Measurements from ENCODE around the gene AVPI1.
"Not testable (repeated sequence)": the region's sequence is repeated elsewhere in the genome, so short reads cannot be mapped to it uniquely, and the experiment has no call there.

AVPI1 gene

DNA sequence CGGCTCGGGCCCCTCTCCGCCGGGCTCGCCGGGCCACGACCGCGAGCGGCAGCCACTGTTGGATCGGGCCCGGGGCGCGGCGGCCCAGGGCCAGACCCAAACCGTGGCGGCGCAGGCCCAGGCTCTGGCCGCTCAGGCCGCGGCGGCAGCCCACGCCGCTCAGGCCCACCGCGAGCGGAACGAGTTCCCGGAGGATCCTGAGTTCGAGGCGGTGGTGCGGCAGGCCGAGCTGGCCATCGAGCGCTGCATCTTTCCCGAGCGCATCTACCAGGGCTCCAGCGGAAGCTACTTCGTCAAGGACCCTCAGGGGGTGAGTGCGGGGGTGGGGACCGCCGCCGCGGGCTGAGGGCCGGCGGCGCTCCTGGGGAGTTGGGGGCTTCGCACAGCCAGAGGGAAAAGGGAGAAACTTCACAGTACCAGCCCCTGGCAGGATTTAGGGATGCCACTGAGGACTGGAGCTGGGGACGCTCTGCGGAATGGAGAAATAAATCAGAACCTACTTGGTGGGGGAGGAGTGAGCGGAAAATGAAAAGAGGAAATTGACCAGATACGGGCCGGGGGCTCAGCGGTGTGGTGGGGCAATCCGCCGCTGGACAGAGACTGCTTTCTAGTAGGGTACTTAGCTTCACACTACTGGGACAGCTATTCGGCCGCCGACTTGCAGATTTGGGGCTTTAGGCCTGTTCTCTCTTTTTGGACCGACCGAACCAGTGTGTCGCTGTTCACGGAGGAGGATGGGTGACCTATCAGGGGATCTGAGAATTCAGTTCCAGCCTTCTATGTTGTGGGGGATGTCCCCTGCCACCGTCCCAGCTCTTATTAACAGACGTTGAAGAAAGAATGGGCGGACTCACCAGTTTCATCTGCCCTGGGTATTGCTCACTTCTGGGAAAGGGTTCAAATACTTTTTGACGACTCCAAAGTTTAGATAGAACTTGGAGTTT is 45.9 kb downstream of the AVPI1 start:
- FAIRE-seq (no peak), DNase-seq (ENCODE audit: low spot score) (peak; percentile 14)

- DNase-seq (ENCODE audit: low spot score) = peak; percentile 98
- FAIRE-seq = peak; percentile 92
Observed at GRCh38 chr10:97640174-97640867, 46.7 kb downstream of the AVPI1 start, which contains the start of gene PI4K2A. Gene PI4K2A, plus strand, starts transcription at chr10:97640671. Its CDS starts 72 bp downstream, at chr10:97640743.

DNA sequence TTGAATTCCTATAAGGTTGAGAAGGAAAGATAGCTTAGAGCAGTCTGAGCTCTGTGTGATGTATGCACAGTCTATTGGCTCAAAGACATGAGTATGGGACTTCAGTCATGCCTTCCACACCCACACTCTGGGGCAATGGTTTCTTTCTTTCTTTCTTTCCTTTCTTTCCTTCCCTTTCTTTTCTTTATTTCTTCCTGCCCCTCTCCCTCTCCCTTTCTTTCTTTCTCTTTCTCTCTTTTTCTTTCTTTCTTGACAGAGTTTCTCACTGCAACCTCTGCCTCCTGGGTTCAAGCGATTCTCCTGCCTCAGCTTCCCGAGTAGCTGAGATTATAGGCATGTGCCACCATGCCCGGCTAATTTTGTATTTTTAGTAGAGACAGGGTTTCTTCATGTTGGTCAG is 48.0 kb downstream of the AVPI1 start:
- FAIRE-seq = not testable (repeated sequence)

DNA sequence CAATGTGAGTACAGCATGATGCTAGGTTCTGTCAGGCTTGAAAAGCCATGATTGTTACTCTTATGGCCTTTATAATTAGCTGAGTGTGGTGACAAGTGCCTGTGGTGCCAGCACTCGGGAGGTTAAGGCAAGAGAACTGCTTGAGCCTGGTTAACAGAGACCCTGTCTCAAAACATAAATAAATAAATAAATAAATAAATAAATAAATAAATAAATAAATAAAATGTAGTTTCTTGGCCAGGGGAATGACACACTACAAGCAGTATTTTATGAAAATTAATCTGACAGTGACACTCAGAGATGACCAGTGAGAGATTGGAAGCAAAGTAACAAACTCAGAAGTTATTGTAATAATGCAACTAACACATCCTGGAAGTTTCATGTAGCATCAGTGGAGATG is 51.5 kb downstream of the AVPI1 start:
- no peak for FAIRE-seq
- no peak for DNase-seq (ENCODE audit: low spot score)

More for the DNA sequence above, 48.0 kb downstream of the AVPI1 start:
- DNase-seq (ENCODE audit: low spot score) = not testable (repeated sequence)

GRCh38 chr10:97633921-97634320 is 53.1 kb downstream of the AVPI1 start:
- FAIRE-seq (no peak), DNase-seq (ENCODE audit: low spot score) (no peak)

DNA sequence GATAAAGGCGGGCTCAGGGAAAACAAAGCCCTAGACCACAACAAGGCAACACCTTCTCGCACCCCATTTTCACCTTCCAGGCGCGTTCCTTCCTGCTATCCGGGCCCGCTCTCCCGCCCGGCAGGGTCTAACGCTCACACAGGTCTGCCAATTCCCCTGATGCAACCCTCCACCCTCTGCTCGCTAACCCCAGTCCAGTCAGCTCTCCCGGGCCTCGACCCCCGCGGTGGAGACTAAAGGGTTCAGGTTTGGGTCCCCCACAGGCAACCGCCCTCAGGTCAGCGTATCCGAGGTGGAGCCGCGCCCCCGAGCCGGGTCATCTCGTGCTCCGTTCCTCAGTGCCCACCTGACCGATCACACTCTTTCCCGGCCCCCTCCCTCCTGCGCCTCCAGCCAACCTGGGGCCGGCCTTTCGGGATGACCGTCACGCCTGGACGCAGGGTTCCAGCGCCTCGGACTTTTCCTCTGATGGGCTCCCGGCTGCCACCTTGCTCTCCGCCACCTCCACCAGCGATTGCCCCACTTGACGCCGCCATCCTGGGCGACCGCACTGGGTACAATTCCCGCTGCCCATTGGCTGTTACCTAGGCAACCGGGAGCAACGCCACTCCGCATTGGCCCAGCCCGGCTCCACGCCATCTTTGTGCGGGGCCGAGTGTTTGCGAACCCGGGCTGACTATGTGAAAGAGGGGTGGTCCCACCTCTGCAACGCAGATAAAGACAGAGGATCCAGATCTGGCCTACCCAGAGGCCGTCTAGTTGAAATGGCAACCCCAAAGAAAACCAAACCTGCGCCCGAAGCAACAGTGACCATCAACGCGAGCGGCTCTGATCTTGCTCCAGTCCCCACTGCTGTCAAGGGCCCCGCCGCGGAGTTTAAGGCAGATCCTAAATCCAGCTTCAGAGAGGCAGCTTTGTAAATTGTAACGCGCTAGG is 53.8 kb downstream of the AVPI1 start, which contains the start of gene MORN4:
Gene MORN4 (minus strand): TSS at position 552 of the 936 bp plus-strand sequence. CDS start 13,847 bp downstream, outside the sequence.
- peak; percentile 63 for FAIRE-seq

DNA sequence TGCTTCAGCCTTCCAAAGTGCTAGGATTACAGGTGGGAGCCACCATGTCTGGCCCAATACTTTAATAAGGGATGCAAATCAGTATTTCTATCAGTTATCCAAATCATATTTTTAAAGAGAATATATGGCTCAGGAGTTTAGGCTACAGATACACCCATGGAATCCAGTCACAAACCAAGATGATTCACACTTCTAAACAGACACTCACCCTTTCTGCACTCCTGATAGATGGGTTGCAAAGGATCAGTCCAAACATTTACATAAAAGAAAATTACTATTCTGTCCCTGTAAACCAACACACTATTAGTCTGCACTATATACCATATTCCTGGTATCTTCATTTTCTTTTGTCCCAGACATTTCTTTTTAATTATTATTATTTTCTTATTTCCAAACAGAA is 55.9 kb downstream of the AVPI1 start:
- FAIRE-seq = no peak

More for the DNA sequence above, 53.8 kb downstream of the AVPI1 start, which contains the start of gene MORN4:
- peak; percentile 94 for DNase-seq (ENCODE audit: low spot score)

GRCh38 chr10:97629289-97629688 is 57.8 kb downstream of the AVPI1 start:
- DNase-seq (ENCODE audit: low spot score) (no peak), FAIRE-seq (no peak)

More for the DNA sequence above, 55.9 kb downstream of the AVPI1 start:
- DNase-seq (ENCODE audit: low spot score) = no peak

GRCh38 chr10:97628228-97628627 is 58.8 kb downstream of the AVPI1 start:
- no peak for FAIRE-seq
- DNase-seq (ENCODE audit: low spot score) = no peak

- DNase-seq (ENCODE audit: low spot score) = no peak
- no peak for FAIRE-seq
Observed at GRCh38 chr10:97627731-97628130, 59.3 kb downstream of the AVPI1 start.

Measured in urothelium cell line (cell line).